Central memory CD8-positive, alpha-beta T cell (primary cell): ENCODE measurements around the gene MRTFB.

Experiments used
- ATAC-seq: fragments of 150-1000 bp; cut with Tn5 transposase; replicated peaks from 2 replicates; pipeline ENCODE4 v1.10.0; 2022; ENCODE audit warnings: mild to moderate bottlenecking, moderate FRiP score, moderate number of reproducible peaks; ENCODE audit not compliant: poor library complexity, severe bottlenecking; ENCODE audit errors: extremely low read depth
- DNase-seq, 2 donors: peaks; one replicate each; pipeline ENCODE4 v3.0.0; 2021; ENCODE audit warnings: low spot score in 2 of 2
- H3K27ac Mint-ChIP-seq: one replicate; pipeline ENCODE4 v1.8.0; 2022; ENCODE audit warnings: low read depth, mild to moderate bottlenecking, moderate library complexity, mixed read lengths
- H3K27me3 Mint-ChIP-seq: one replicate; pipeline ENCODE4 v1.8.0; 2022; ENCODE audit warnings: mixed read lengths
- H3K36me3 Mint-ChIP-seq: one replicate; pipeline ENCODE4 v1.8.0; 2022; ENCODE audit warnings: mild to moderate bottlenecking, moderate library complexity, mixed read lengths; ENCODE audit not compliant: insufficient read depth
- H3K4me1 Mint-ChIP-seq: one replicate; pipeline ENCODE4 v1.8.0; 2022; ENCODE audit warnings: mixed read lengths
- H3K4me3 Mint-ChIP-seq: one replicate; pipeline ENCODE4 v1.8.0; 2022; ENCODE audit warnings: mild to moderate bottlenecking, moderate library complexity, mixed read lengths
- H3K9me3 Mint-ChIP-seq: one replicate; pipeline ENCODE4 v1.8.0; 2022; ENCODE audit warnings: mixed read lengths

The MRTFB gene

DNA sequence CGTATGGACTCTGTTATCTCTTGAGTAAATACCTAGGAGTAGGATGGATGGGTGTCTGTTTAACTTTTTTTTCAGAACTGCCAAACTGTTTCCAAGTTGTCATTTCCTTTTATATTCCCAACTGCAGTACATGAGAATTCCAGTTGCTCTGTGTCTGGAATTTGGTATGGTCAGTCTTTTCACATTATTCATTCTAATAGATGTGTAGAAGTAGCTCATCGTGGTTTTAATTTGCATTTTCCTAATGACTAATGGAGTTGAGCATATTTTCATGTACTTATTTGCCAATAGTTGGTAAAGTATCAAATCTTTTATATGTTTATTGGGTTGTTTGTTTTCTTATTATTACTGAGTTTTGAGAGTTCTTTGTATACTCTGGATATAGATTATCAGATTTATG is 27.0 kb downstream of the MRTFB start:
- H3K27me3 Mint-ChIP-seq: no peaks in the 10 kb centered on the region
- DNase-seq: no peak
- no peaks in the 10 kb centered on the region for H3K9me3 Mint-ChIP-seq
- no peak overlapping the region for H3K4me3 Mint-ChIP-seq
- peaks cover 38% of the 10 kb centered on the region for H3K4me1 Mint-ChIP-seq
- H3K27ac Mint-ChIP-seq: no peak overlapping the region
- no peaks in the 10 kb centered on the region for H3K36me3 Mint-ChIP-seq
- no peak for ATAC-seq

DNA sequence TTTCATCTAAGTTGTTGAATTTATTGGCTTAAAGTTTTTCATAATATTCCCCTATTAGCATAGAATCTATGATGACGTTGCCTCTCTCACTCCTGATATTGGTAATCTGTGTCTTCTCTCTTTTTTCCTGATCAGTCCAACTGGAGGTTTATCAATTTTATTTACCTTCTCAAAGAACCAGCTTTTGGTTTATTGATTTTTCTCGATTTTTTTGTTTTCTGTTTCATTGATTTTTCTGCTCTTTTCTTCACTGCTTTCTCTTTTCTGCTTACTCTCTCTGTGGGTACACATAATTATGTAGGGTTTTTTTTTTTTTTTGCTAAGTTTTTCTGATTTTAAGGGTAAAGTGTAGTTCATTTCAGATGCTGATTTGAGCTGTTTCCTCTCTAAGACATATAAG is 29.7 kb downstream of the MRTFB start:
- Mint-ChIP-seq H3K27ac (peak overlapping the region; percentile 50), H3K4me3 (no peak overlapping the region), H3K4me1 (peaks cover 42% of the 10 kb centered on the region), H3K9me3 (no peaks in the 10 kb centered on the region), H3K27me3 (no peaks in the 10 kb centered on the region), H3K36me3 (no peaks in the 10 kb centered on the region)
- no peak for ATAC-seq
- DNase-seq: no peak

- H3K9me3 Mint-ChIP-seq: no peaks in the 10 kb centered on the region
- peaks cover 45% of the 10 kb centered on the region for H3K4me1 Mint-ChIP-seq
- no peaks in the 10 kb centered on the region for H3K36me3 Mint-ChIP-seq
- no peak overlapping the region for H3K4me3 Mint-ChIP-seq
- H3K27ac Mint-ChIP-seq: peak overlapping the region; percentile 50
- no peak for ATAC-seq
- DNase-seq: no peak
- no peaks in the 10 kb centered on the region for H3K27me3 Mint-ChIP-seq
These were observed 30.3 kb downstream of the MRTFB start for GRCh38 chr16:14101415-14101814.

DNA sequence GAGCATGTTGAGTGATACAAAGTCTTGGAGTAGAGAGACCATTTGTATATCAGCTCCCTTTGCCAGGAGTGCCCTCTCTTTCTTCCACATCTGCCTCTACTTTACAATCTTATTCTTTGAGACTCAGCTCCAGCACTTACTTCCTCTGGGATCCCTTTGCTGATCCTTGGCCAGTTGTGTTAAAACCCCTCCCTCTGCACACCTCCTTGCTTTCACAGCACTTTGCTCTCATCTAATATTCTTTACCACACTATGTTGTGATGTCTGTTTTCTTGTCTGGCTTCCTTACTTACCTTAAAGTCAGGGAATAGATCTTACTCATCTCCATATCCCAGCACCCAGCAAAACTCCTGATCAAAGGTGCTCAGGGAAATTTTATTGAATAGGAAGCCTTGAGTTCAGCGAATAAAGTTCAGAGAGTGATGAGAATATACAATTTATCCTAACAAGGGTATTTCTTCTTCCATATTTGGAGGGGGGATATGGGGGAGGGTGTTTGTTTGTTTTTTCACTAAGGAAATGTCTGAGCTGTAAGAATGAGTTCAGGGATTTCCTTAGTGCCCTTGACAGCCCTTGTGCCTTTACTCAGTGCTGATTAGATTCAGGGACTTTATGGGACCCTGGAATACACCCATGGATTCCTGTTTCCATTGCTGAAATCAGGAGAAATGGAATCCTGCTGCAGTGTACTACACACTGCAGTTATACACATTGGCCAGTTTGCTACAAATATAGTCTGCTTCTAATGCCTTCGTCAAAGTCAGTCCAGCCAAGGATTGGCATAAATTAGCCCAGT is 32.0 kb downstream of the MRTFB start:
- DNase-seq: no peak
- ATAC-seq: no peak
- peaks cover 46% of the 10 kb centered on the region for H3K4me1 Mint-ChIP-seq
- H3K9me3 Mint-ChIP-seq: no peaks in the 10 kb centered on the region
- H3K27ac Mint-ChIP-seq: no peak overlapping the region
- H3K4me3 Mint-ChIP-seq: no peak overlapping the region
- no peaks in the 10 kb centered on the region for H3K36me3 Mint-ChIP-seq
- H3K27me3 Mint-ChIP-seq: no peaks in the 10 kb centered on the region

DNA sequence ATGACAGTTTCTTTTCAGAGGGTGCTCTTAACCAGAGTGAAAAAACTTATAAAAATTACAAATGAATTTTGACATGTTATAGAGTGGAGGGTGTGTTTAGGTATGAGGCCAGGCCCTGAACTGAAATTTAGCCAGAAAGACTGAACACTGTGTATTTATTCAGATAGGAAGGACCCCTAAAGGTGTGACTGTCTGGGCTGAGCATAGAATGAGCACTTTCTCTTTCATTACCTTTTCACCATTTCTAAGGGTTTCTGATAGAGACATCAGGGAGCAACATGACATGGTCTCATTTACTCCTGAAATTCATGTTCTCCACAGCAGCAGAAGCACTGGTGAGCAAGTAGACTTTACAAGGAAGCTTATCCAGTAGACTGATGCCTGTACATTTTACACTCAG is 32.9 kb downstream of the MRTFB start:
- Mint-ChIP-seq H3K9me3 (no peaks in the 10 kb centered on the region), H3K4me3 (no peak overlapping the region), H3K27ac (no peak overlapping the region), H3K27me3 (no peaks in the 10 kb centered on the region), H3K4me1 (peaks cover 46% of the 10 kb centered on the region), H3K36me3 (no peaks in the 10 kb centered on the region)
- DNase-seq (no peak), ATAC-seq (no peak)

DNA sequence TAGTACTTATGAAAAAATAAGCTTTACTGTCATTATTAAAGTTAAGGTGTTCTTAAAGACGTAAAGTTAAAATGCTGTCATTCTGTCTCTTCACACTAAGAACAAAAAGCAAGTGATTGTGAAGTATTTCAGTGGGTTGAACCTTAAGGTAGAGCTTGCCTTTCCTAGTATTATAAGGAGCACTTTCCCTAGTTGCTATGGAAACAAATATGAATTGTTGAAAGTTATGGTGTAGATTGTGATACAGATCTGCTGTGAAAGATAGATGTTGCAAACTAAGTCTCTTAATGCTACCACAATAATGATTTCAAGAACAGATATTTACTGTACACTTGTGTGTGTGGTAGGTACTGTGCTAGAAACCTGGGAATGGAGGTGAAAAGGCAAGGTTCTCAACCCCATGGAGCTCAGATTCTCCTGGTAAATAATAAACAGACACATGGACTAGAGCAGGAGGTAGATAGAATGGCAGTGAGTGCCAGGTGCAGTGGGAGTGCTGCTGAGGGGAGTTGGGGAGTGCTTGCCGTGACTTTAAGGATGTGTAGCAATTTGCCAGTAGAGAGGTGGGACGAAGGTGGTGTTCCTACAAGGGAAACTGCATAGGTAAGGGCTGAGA is 34.7 kb downstream of the MRTFB start:
- ATAC-seq (no peak), DNase-seq (no peak)
- no peaks in the 10 kb centered on the region for H3K36me3 Mint-ChIP-seq
- no peaks in the 10 kb centered on the region for H3K9me3 Mint-ChIP-seq
- no peaks in the 10 kb centered on the region for H3K27me3 Mint-ChIP-seq
- H3K4me1 Mint-ChIP-seq: peaks cover 43% of the 10 kb centered on the region
- H3K27ac Mint-ChIP-seq: no peak overlapping the region
- no peak overlapping the region for H3K4me3 Mint-ChIP-seq

DNA sequence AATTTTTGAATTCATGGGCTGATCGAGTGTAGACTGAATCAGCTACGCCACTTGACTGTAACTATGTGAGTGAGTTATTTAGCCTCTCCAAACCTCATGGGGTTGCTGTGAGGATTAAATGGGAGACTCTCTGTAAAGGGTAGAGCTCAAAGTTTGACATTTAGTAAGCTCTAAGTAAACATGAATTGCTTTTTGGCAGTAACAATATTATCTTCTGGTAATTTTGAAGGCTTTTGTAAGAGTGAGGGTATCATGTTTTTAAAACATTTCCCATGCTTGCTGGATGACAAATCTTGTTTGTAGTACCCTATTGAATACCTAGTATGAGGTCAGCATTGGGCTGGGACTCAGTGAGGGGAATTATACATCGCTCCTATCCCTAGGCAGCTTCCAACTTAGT is 35.3 kb downstream of the MRTFB start:
- H3K9me3 Mint-ChIP-seq: no peaks in the 10 kb centered on the region
- no peaks in the 10 kb centered on the region for H3K36me3 Mint-ChIP-seq
- H3K4me1 Mint-ChIP-seq: peaks cover 41% of the 10 kb centered on the region
- DNase-seq (no peak), ATAC-seq (no peak)
- no peak overlapping the region for H3K4me3 Mint-ChIP-seq
- no peak overlapping the region for H3K27ac Mint-ChIP-seq
- H3K27me3 Mint-ChIP-seq: no peaks in the 10 kb centered on the region

DNA sequence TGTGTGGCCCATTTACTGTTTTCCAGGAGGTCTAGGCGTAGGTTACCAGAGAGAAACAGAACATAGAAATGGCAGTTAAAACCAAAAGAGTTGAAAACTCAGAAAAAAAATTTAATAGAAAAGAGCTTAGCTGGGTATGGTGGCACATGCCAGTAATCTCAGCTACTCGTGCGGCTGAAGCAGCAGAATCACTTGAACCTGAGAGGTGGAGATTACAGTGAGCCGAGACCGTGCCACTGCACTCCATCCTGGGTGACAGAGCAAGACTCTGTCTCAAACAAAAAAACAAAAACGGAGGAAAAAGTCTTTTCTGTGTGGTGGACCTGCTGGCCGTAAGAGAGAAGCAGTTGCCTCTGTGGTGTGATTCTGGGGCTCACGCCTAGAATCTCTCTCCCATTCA is 35.8 kb downstream of the MRTFB start:
- no peak for ATAC-seq
- Mint-ChIP-seq H3K4me3 (no peak overlapping the region), H3K4me1 (peaks cover 40% of the 10 kb centered on the region), H3K27ac (no peak overlapping the region), H3K36me3 (no peaks in the 10 kb centered on the region), H3K9me3 (no peaks in the 10 kb centered on the region), H3K27me3 (no peaks in the 10 kb centered on the region)
- no peak for DNase-seq

GRCh38 chr16:14109077-14109775 is 38.1 kb downstream of the MRTFB start:
- no peaks in the 10 kb centered on the region for H3K27me3 Mint-ChIP-seq
- H3K4me3 Mint-ChIP-seq: no peak overlapping the region
- no peak overlapping the region for H3K27ac Mint-ChIP-seq
- ATAC-seq (no peak), DNase-seq (no peak)
- no peaks in the 10 kb centered on the region for H3K9me3 Mint-ChIP-seq
- no peaks in the 10 kb centered on the region for H3K36me3 Mint-ChIP-seq
- H3K4me1 Mint-ChIP-seq: peaks cover 40% of the 10 kb centered on the region

- Mint-ChIP-seq H3K9me3 (no peaks in the 10 kb centered on the region), H3K4me1 (peaks cover 40% of the 10 kb centered on the region), H3K4me3 (no peak overlapping the region), H3K36me3 (no peaks in the 10 kb centered on the region), H3K27ac (peak overlapping the region; percentile 70), H3K27me3 (no peaks in the 10 kb centered on the region)
- no peak for ATAC-seq
- DNase-seq: no peak
These were observed 38.9 kb downstream of the MRTFB start for GRCh38 chr16:14109782-14110727.

DNA sequence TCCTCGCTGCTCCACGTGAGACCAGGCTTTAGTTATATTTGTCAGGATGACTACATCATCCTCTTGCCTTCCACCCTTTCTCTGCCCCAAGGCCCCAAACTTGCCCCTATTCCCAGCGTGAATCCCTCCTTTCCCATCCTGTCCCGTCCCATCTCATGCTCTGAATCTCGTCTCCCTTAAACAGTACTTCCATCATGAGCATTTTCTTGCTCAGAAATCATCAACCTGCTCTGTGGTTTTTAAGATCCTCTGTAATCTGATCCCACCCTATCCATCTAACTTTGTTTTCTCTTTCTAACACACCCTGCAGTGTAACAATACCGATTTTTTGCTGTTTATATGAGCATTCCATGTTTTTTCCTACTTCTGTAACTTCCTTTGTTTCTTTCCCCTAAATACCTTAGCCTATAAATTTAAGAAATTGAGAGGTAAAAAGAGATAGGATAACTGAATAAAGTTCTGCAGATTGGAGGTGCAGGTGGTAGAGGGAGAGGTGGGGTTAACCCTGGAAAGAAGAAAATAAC is 39.7 kb downstream of the MRTFB start:
- H3K36me3 Mint-ChIP-seq: no peaks in the 10 kb centered on the region
- H3K27me3 Mint-ChIP-seq: no peaks in the 10 kb centered on the region
- no peak for ATAC-seq
- no peak overlapping the region for H3K4me3 Mint-ChIP-seq
- no peaks in the 10 kb centered on the region for H3K9me3 Mint-ChIP-seq
- H3K27ac Mint-ChIP-seq: peak overlapping the region; percentile 70
- DNase-seq: no peak
- peaks cover 38% of the 10 kb centered on the region for H3K4me1 Mint-ChIP-seq
